Colonic mucosa (tissue), 4 donors: ENCODE results near the gene SORCS1. TPM values are rescaled to one million over a fixed set of nuclear protein-coding genes. Genes with fewer than 3 reads are reported as not detected.

Experiments
- DNase-seq: peaks from one replicate; pipeline ENCODE4 v3.0.0-alpha.2; 2020
- H3K27ac ChIP-seq: fragments of 200-600 bp; one replicate; pipeline ENCODE4 v1.8.0; 2021
- H3K27me3 ChIP-seq: fragments of 200-600 bp; one replicate; pipeline ENCODE4 v1.8.0; 2021
- H3K36me3 ChIP-seq: fragments of 200-600 bp; one replicate; pipeline ENCODE4 v1.8.0; 2021
- H3K4me1 ChIP-seq: fragments of 200-600 bp; one replicate; pipeline ENCODE4 v1.8.0; 2021; ENCODE audit warnings: mild to moderate bottlenecking
- H3K4me3 ChIP-seq: fragments of 200-600 bp; one replicate; pipeline ENCODE4 v1.8.0; 2021
- H3K9ac ChIP-seq, 2 donors: one replicate each; pipeline ENCODE4 v1.7.0; 2013; ENCODE audit warnings: control low read depth in 2 of 2, low read depth in 2 of 2, low read length in 2 of 2
- H3K9me3 ChIP-seq: fragments of 200-600 bp; one replicate; pipeline ENCODE4 v1.8.0; 2021
- CTCF ChIP-seq: fragments of 200-600 bp; IDR thresholded peaks from one replicate; pipeline ENCODE4 v1.8.0; 2022; ENCODE audit warnings: antibody characterized with exemption, mild to moderate bottlenecking
- intact Hi-C: fragments of 100-400 bp; cut with DNase I; formaldehyde crosslinking; loops from one replicate; pipeline ENCODE4 v1.14.1; 2022
- total RNA-seq, 2 donors: library from RNA; stranded (reverse); fragmentation: NEBNext Ultra II Directional in 1 of 2; extraction: Animal tissue kit (Norgen Biotek cat#: 25700) in 1 of 2; gene quantifications; one replicate each; pipeline ENCODE4 v1.2.1, GENCODE V29; 2021
- donor health status: healthy.
- donor health status: DM: no; HTN: no; CAD: no.
- donor health status: DM: no; HTN: no; CAD: no.

Gene SORCS1
- total RNA-seq, 2 donors from 2014 or later: 0.40 to 1.6 TPM

GRCh38 chr10:106913348-106913747 lies 251.2 kb downstream of the SORCS1 start:
- DNase-seq: no peak
- Histone ChIP-seq H3K27me3 (no peaks in the 10 kb centered on the region), H3K9me3 (no peaks in the 10 kb centered on the region), H3K4me1 (no peaks in the 10 kb centered on the region), H3K9ac (no peak overlapping the region), H3K36me3 (no peaks in the 10 kb centered on the region), H3K4me3 (no peak overlapping the region), H3K27ac (no peak overlapping the region)
- TF ChIP-seq CTCF: no peak
- intact Hi-C loops: no loop called here

- intact Hi-C loops: no loop called here
- H3K9me3 ChIP-seq: no peaks in the 10 kb centered on the region
- H3K4me3 ChIP-seq: no peak overlapping the region
- no peak for TF ChIP-seq CTCF
- no peaks in the 10 kb centered on the region for H3K36me3 ChIP-seq
- no peak for DNase-seq
- no peaks in the 10 kb centered on the region for H3K27me3 ChIP-seq
- no peaks in the 10 kb centered on the region for H3K4me1 ChIP-seq
- no peak overlapping the region for H3K9ac ChIP-seq
- no peak overlapping the region for H3K27ac ChIP-seq
Observed at GRCh38 chr10:106911096-106911495, 253.4 kb downstream of the SORCS1 start.

GRCh38 chr10:106910666-106911065 lies 253.8 kb downstream of the SORCS1 start:
- H3K9ac ChIP-seq: no peak overlapping the region
- no peaks in the 10 kb centered on the region for H3K4me1 ChIP-seq
- DNase-seq: no peak
- no peaks in the 10 kb centered on the region for H3K36me3 ChIP-seq
- H3K27ac ChIP-seq: no peak overlapping the region
- TF ChIP-seq CTCF: no peak
- intact Hi-C loops: no loop called here
- no peaks in the 10 kb centered on the region for H3K9me3 ChIP-seq
- H3K4me3 ChIP-seq: no peak overlapping the region
- no peaks in the 10 kb centered on the region for H3K27me3 ChIP-seq

- TF ChIP-seq CTCF: no peak
- H3K4me1 ChIP-seq: no peaks in the 10 kb centered on the region
- no peak overlapping the region for H3K4me3 ChIP-seq
- intact Hi-C loops: no loop called here
- H3K27me3 ChIP-seq: no peaks in the 10 kb centered on the region
- no peak overlapping the region for H3K9ac ChIP-seq
- H3K36me3 ChIP-seq: no peaks in the 10 kb centered on the region
- no peaks in the 10 kb centered on the region for H3K9me3 ChIP-seq
- no peak for DNase-seq
- no peak overlapping the region for H3K27ac ChIP-seq
Observed at GRCh38 chr10:106908225-106908624, 256.3 kb downstream of the SORCS1 start.

- H3K9me3 ChIP-seq: no peaks in the 10 kb centered on the region
- TF ChIP-seq CTCF: no peak
- intact Hi-C loops: no loop called here
- H3K9ac ChIP-seq: no peak overlapping the region
- H3K36me3 ChIP-seq: no peaks in the 10 kb centered on the region
- H3K27ac ChIP-seq: no peak overlapping the region
- no peaks in the 10 kb centered on the region for H3K4me1 ChIP-seq
- no peaks in the 10 kb centered on the region for H3K27me3 ChIP-seq
- DNase-seq: no peak
- no peak overlapping the region for H3K4me3 ChIP-seq
Observed at GRCh38 chr10:106904209-106904608, 260.3 kb downstream of the SORCS1 start.

GRCh38 chr10:106903180-106903579 lies 261.3 kb downstream of the SORCS1 start:
- H3K9ac ChIP-seq: no peak overlapping the region
- no peaks in the 10 kb centered on the region for H3K36me3 ChIP-seq
- no peak for TF ChIP-seq CTCF
- no peak overlapping the region for H3K27ac ChIP-seq
- DNase-seq: no peak
- H3K4me3 ChIP-seq: no peak overlapping the region
- no peaks in the 10 kb centered on the region for H3K4me1 ChIP-seq
- no peaks in the 10 kb centered on the region for H3K9me3 ChIP-seq
- intact Hi-C loops: no loop called here
- no peaks in the 10 kb centered on the region for H3K27me3 ChIP-seq
